ENCODE data around the gene FAM171A1.

Gene FAM171A1

GRCh38 chr10:15363031-15363430 is 8.1 kb downstream of the FAM171A1 start:
- TF ChIP-seq GATA3 (IDR thresholded peaks at IDR 0.05; ENCODE audit: low read depth, low read length) (no peak), GATA2 (IDR thresholded peaks at IDR 0.05; ENCODE audit: low read depth, low read length) (no peak)

DNA sequence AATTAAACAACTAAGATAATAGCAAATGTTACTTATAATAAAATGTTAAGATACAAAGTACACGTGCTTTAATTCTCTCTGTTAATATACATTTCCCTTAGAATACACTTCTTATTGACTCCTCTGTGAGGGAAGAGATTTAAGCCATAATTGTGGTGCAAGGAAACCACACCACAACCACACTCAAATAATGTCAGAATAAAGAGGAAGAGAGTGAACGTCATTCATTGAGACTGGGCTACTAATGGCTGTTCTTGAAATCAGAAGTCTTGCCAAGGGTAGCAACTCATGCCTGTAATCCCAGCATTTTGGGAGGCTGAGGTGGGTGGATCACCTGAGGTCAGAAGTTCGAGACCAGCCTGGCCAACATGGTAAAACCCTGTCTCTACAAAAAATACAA is 10.0 kb downstream of the FAM171A1 start:
- TF ChIP-seq GATA3 (IDR thresholded peaks at IDR 0.05; ENCODE audit: low read depth, low read length) (no peak), GATA2 (IDR thresholded peaks at IDR 0.05; ENCODE audit: low read depth, low read length) (no peak)

DNA sequence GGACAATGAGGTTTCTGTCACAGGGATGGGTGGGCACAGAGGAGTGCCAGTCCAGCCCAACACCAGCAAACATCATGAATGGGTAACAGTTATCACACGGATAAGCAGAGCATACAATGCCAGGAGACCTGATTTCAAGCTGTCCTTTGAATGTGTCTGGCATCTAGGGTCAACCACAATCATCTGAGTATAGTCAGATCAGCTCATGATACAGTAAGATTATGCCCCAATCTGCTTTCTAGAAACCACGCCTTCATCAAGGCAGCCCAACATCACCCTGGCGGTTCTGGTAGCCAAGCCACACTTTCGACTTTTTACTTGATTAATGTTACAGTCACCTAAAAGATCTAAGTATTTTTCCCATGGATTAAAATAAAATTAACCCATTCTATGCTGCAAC is 10.5 kb downstream of the FAM171A1 start:
- TF ChIP-seq GATA2 (IDR thresholded peaks at IDR 0.05; ENCODE audit: low read depth, low read length): no peak
- no peak for TF ChIP-seq GATA3 (IDR thresholded peaks at IDR 0.05; ENCODE audit: low read depth, low read length)

DNA sequence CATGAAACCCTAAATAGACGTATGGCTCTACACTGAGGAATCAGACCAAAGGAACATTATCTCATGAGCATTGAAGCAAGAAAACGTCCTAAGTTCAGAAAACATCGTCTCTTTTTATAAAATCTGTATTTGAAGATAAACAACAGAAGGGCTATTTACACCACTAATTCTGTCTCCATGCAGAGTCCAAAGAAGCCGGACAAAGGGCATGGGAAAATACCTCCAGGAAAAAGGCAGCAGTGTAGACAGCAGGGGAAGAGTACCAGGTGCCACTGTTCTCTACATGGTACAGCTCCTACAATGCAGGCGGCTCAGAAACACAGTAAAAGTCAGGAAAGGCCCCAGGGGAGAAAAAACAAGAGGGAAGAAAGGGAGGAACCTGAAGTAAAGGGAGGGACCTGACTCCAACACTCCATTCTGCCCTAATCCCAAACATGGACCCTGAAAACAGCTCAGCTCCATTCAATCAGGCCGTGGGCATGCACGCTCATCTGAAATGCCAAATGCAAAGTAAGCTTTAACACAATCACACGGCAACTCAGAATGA is 17.5 kb downstream of the FAM171A1 start:
- TF ChIP-seq GATA2 (IDR thresholded peaks at IDR 0.05; ENCODE audit: low read depth, low read length) (no peak), GATA3 (IDR thresholded peaks at IDR 0.05; ENCODE audit: low read depth, low read length) (no peak)

DNA sequence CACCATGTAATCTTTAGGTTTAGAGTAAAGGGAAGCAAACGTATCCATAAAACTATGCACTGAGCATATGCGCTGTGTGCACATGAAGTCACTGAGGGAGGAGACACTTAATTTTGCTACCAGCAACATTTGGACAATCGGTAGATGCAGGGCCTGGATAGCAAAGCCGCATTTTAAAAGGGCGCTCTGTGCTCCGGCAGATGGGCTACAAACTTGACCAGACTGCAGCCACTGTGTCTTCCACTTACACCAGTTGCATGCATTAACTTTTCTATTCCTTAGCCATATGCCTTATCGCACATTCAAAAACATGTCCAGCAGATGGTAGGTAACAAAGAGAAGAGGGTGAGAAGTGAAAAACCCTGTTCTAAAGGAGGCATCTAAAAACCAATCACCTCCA is 18.3 kb downstream of the FAM171A1 start:
- TF ChIP-seq GATA3 (IDR thresholded peaks at IDR 0.05; ENCODE audit: low read depth, low read length) (no peak), GATA2 (IDR thresholded peaks at IDR 0.05; ENCODE audit: low read depth, low read length) (no peak)

- TF ChIP-seq GATA3 (IDR thresholded peaks at IDR 0.05; ENCODE audit: low read depth, low read length) (no peak), GATA2 (IDR thresholded peaks at IDR 0.05; ENCODE audit: low read depth, low read length) (no peak)
These were observed 18.9 kb downstream of the FAM171A1 start for GRCh38 chr10:15352201-15352600.

DNA sequence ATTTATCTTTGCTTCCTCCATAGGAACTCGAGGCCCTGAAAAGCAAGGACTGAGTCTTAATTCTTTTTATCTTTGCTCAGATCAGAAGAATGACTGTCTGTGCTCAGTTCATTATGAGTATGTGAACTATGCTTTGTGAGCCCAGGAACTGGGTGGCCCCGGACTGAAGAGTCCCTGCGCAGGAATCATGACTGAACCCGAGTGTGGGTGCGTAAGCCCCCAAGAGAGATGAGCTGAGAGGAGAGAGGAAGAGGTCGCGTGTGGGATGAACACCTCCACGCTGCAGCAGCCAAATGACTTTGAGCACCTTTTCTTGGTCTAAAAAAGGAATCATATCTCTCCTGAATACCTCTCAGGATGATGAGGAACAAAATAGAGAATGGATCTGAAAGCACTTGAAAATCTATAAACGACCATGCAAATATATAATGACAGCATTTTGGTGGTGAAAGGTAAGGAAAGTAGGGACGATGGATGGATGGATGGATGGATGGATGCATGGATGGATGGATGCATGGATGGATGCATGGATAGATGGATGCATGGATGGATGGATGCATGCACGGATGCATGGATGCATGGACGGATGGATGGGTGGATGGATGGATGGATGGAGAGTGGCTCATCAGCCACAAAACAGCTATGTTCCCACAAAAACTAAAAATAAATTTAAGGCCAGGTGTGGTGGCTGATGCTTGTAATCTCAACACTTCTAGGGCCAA is 19.8 kb downstream of the FAM171A1 start:
- no peak for TF ChIP-seq GATA2 (IDR thresholded peaks at IDR 0.05; ENCODE audit: low read depth, low read length)
- no peak for TF ChIP-seq GATA3 (IDR thresholded peaks at IDR 0.05; ENCODE audit: low read depth, low read length)

GRCh38 chr10:15349112-15349511 is 22.0 kb downstream of the FAM171A1 start:
- TF ChIP-seq GATA3 (IDR thresholded peaks at IDR 0.05; ENCODE audit: low read depth, low read length) (no peak), GATA2 (IDR thresholded peaks at IDR 0.05; ENCODE audit: low read depth, low read length) (no peak)

DNA sequence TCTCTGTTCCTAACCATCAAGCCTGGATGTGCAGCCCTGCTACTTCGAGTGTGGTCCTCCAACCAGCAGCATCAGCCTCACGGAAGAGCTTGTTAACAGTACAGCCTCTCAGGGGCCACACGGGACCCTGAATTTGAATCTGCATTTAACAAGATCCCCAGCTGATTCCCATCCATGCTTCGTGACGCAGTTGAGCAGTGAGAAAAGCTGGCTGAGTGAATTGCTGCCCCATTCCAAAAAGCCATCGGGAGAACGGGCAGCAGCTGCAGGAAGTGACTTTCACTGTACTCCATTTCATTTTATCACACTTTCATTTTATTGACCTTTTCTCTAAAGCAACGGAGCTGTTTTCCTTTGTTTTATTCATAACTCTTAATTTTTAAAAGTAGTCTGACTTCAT is 22.5 kb downstream of the FAM171A1 start:
- TF ChIP-seq GATA3 (IDR thresholded peaks at IDR 0.05; ENCODE audit: low read depth, low read length): no peak
- no peak for TF ChIP-seq GATA2 (IDR thresholded peaks at IDR 0.05; ENCODE audit: low read depth, low read length)

DNA sequence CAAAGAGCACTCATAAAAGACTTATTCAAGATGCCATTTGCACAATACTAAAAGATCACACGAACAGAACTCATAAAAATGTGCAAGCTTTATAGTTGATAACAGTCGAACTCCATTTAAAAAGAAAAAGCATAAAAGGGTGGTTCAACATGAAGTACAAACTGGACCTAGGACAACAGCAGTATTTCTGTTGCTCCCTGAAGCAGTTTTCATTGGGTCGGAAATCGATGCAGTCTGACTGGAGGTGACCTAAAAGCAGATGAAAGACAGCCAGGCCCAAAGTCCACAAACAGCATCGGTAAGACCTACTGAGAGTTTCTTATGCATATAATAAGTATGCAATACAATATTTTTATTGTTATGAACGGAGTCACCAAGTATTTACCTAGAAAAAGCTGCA is 23.9 kb downstream of the FAM171A1 start:
- TF ChIP-seq GATA2 (IDR thresholded peaks at IDR 0.05; ENCODE audit: low read depth, low read length) (no peak), GATA3 (IDR thresholded peaks at IDR 0.05; ENCODE audit: low read depth, low read length) (no peak)

- peak; percentile 54 for TF ChIP-seq GATA2 (IDR thresholded peaks at IDR 0.05; ENCODE audit: low read depth, low read length)
- TF ChIP-seq GATA3 (IDR thresholded peaks at IDR 0.05; ENCODE audit: low read depth, low read length): no peak
These were observed 24.5 kb downstream of the FAM171A1 start for GRCh38 chr10:15346440-15347141.

GRCh38 chr10:15345450-15345849 is 25.6 kb downstream of the FAM171A1 start:
- TF ChIP-seq GATA3 (IDR thresholded peaks at IDR 0.05; ENCODE audit: low read depth, low read length): no peak
- no peak for TF ChIP-seq GATA2 (IDR thresholded peaks at IDR 0.05; ENCODE audit: low read depth, low read length)

DNA sequence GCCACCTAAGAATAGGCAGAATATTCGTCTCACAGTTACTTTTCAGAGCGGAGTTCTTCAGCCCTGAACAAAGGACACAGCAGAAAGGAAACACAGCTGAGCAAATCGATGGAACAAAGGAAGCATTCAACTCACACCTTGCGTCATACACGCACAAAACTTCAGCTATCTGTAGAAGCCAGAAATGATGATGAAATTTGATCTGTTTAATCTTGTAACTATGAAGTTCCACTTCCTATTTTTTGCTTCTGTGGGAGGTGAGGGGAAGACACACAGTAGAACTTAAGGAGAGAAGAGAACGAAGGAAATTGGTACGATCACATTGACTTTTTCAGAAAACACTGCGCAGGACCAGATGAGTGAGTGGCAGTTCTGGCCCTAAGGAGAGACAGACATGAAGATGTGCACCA is 26.2 kb downstream of the FAM171A1 start:
- TF ChIP-seq GATA2 (IDR thresholded peaks at IDR 0.05; ENCODE audit: low read depth, low read length): no peak
- no peak for TF ChIP-seq GATA3 (IDR thresholded peaks at IDR 0.05; ENCODE audit: low read depth, low read length)

DNA sequence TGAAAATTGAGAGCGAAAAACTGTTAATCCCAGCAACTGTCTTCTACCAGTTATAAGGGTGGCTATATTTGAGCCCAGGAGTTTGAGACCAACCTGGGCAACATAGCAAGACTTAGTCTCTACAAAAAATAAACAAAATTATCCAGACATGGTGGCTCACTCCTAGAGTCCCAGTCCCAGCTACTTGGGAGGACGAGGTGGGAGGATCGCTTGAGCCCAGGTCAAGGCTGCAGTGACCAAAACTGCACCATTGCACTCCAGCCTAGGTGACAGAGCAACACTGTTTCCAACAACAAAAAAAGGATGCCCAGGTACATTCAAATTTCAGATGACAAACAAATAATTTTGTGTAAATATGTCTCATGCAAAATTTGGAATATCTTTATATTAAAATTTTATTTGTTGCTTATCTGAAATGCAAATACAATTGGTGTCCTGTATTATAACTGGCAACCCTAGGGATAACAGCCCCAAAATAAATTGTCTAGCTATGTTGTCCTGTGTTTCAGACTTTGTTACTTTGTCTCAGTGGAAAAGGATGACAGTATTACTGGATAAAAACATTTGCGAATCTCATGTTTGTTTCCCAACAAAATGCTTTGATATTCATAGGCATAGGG is 26.7 kb downstream of the FAM171A1 start:
- TF ChIP-seq GATA2 (IDR thresholded peaks at IDR 0.05; ENCODE audit: low read depth, low read length) (no peak), GATA3 (IDR thresholded peaks at IDR 0.05; ENCODE audit: low read depth, low read length) (no peak)
